Memory B cell (primary cell): Measurements from ENCODE around the gene RSPH6A.

Experiments
- ATAC-seq: fragments of 150-1000 bp; cut with Tn5 transposase; 2 replicates; pipeline ENCODE4 v1.10.0; 2021; ENCODE audit warnings: low read depth, mild to moderate bottlenecking, moderate library complexity
- DNase-seq, 2 donors: peaks; one replicate each; pipeline ENCODE4 v3.0.0; 2022; ENCODE audit warnings: low spot score in 2 of 2
- H3K27ac Mint-ChIP-seq: one replicate; pipeline ENCODE4 v1.8.0; 2022; ENCODE audit warnings: mild to moderate bottlenecking, moderate library complexity, mixed read lengths
- H3K27me3 Mint-ChIP-seq: one replicate; pipeline ENCODE4 v1.8.0; 2022; ENCODE audit warnings: mixed read lengths
- H3K36me3 Mint-ChIP-seq: one replicate; pipeline ENCODE4 v1.8.0; 2022; ENCODE audit warnings: mild to moderate bottlenecking, mixed read lengths
- H3K4me1 Mint-ChIP-seq: one replicate; pipeline ENCODE4 v1.8.0; 2022; ENCODE audit warnings: mixed read lengths
- H3K4me3 Mint-ChIP-seq: one replicate; pipeline ENCODE4 v1.8.0; 2022; ENCODE audit warnings: mild to moderate bottlenecking, moderate library complexity, mixed read lengths
- H3K9me3 Mint-ChIP-seq: one replicate; pipeline ENCODE4 v1.8.0; 2022; ENCODE audit warnings: mixed read lengths

Gene RSPH6A

GRCh38 chr19:45814851-45815480 is at the start of gene RSPH6A:
Gene RSPH6A, minus strand, starts transcription at chr19:45815308. Its CDS starts 132 bp downstream, at chr19:45815176.
- H3K36me3 Mint-ChIP-seq = peaks cover 3% of the 10 kb centered on the region
- H3K4me1 Mint-ChIP-seq = peaks cover 3% of the 10 kb centered on the region
- peaks cover 4% of the 10 kb centered on the region for H3K27me3 Mint-ChIP-seq
- ATAC-seq (no peak), DNase-seq (no peak)
- H3K9me3 Mint-ChIP-seq = no peaks in the 10 kb centered on the region
- no peak within 1 kb of the TSS for H3K4me3 Mint-ChIP-seq
- H3K27ac Mint-ChIP-seq = no peak within 1 kb of the TSS

DNA sequence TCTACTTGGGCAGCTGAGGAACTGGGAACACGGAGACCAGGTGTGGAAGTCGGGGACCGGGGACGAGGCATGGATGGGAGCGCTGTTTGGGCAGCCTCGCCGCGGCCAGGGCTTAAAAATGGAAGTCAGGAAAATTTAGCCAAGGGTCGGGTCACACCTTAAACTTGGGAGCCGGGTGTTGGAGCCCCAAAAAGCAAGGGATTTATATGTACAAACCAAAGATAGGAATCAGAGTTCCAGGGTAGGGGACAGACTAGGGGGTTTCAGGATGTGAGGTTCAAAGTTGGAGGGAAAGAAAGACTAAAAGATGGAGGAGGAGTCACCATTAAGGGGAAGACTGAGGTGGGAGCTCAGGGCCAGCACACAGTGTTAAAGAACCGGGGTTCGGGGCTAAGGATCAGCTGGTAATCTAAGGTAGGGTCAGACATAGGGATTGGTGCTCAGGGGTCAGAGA is 49.5 kb upstream of the RSPH6A start:
- DNase-seq = no peak
- peaks cover 2% of the 10 kb centered on the region for H3K36me3 Mint-ChIP-seq
- no peak for ATAC-seq
- peak overlapping the region; percentile 43 for H3K4me3 Mint-ChIP-seq
- no peak overlapping the region for H3K27ac Mint-ChIP-seq
- H3K4me1 Mint-ChIP-seq = peaks cover 20% of the 10 kb centered on the region
- no peaks in the 10 kb centered on the region for H3K9me3 Mint-ChIP-seq
- H3K27me3 Mint-ChIP-seq = peaks cover 17% of the 10 kb centered on the region

- peak within 1 kb of the TSS; percentile 93 for H3K4me3 Mint-ChIP-seq
- DNase-seq (peak; percentile 49 to 63), ATAC-seq (no peak)
- H3K9me3 Mint-ChIP-seq = no peaks in the 10 kb centered on the region
- peaks cover 17% of the 10 kb centered on the region for H3K27me3 Mint-ChIP-seq
- peaks cover 5% of the 10 kb centered on the region for H3K36me3 Mint-ChIP-seq
- H3K27ac Mint-ChIP-seq = peak within 1 kb of the TSS; percentile 87
- H3K4me1 Mint-ChIP-seq = peaks cover 20% of the 10 kb centered on the region
These were observed 48.9 kb upstream of the RSPH6A start, which contains the start of gene FOXA3 for GRCh38 chr19:45863840-45864628. Gene FOXA3, plus strand, starts transcription at chr19:45864326. Its CDS starts 131 bp downstream, at chr19:45864457.

DNA sequence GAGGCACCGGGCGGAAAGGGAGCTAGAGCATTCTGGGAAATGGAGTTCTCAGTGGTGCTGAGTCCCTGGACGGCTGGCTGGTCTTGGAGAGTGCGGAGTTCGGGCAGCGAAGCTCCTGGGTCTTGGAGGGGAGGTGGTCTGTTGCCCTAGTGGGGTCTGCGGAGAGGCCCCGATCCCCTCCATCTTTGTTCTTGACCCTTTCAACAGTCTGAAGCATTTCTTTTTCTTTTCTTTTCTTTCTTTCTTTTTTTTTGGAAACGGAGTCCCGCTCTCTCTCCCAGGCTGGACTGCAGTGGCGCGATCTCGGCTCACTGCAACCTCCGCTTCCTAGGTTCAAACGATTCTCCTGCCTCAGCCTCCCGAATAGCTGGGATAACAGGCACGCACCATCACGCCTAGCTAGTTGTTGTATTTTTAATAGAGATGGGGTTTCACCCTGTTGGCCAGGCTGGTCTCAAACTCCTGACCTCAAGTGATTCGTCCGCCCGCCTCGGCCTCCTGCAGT is 48.3 kb upstream of the RSPH6A start:
- H3K9me3 Mint-ChIP-seq = no peaks in the 10 kb centered on the region
- H3K27me3 Mint-ChIP-seq = peaks cover 17% of the 10 kb centered on the region
- H3K4me3 Mint-ChIP-seq = peak overlapping the region; percentile 93
- H3K36me3 Mint-ChIP-seq = peaks cover 6% of the 10 kb centered on the region
- ATAC-seq = no peak
- DNase-seq = no peak
- H3K27ac Mint-ChIP-seq = peak overlapping the region; percentile 87
- peaks cover 20% of the 10 kb centered on the region for H3K4me1 Mint-ChIP-seq

GRCh38 chr19:45862564-45863334 is 47.6 kb upstream of the RSPH6A start, which contains the start of gene SYMPK:
Gene SYMPK, minus strand, starts transcription at chr19:45863147. Its CDS starts 8,652 bp downstream, at chr19:45854495.
- peaks cover 10% of the 10 kb centered on the region for H3K36me3 Mint-ChIP-seq
- no peaks in the 10 kb centered on the region for H3K9me3 Mint-ChIP-seq
- peaks cover 25% of the 10 kb centered on the region for H3K4me1 Mint-ChIP-seq
- H3K27ac Mint-ChIP-seq = peak within 1 kb of the TSS; percentile 87
- peak within 1 kb of the TSS; percentile 93 for H3K4me3 Mint-ChIP-seq
- peak; percentile 94 for ATAC-seq
- DNase-seq = peak; percentile 93 to 97
- peaks cover 17% of the 10 kb centered on the region for H3K27me3 Mint-ChIP-seq

DNA sequence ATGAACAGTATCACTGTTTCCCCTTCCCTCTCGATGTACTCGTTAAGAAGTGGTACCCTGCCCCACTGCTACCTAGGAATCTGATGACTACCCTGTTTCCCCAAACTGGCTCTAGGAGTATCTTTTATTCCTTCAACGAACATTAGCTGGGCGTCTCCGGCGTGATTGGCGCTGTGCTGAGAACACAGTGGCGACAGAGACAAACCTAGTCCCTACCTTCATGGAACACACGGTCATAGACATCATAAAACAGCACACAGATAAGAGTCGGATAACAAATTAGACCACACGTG is 47.1 kb upstream of the RSPH6A start:
- no peaks in the 10 kb centered on the region for H3K9me3 Mint-ChIP-seq
- H3K4me3 Mint-ChIP-seq = peak overlapping the region; percentile 93
- ATAC-seq (no peak), DNase-seq (no peak)
- peaks cover 17% of the 10 kb centered on the region for H3K27me3 Mint-ChIP-seq
- H3K36me3 Mint-ChIP-seq = peaks cover 10% of the 10 kb centered on the region
- H3K4me1 Mint-ChIP-seq = peaks cover 25% of the 10 kb centered on the region
- peak overlapping the region; percentile 87 for H3K27ac Mint-ChIP-seq

DNA sequence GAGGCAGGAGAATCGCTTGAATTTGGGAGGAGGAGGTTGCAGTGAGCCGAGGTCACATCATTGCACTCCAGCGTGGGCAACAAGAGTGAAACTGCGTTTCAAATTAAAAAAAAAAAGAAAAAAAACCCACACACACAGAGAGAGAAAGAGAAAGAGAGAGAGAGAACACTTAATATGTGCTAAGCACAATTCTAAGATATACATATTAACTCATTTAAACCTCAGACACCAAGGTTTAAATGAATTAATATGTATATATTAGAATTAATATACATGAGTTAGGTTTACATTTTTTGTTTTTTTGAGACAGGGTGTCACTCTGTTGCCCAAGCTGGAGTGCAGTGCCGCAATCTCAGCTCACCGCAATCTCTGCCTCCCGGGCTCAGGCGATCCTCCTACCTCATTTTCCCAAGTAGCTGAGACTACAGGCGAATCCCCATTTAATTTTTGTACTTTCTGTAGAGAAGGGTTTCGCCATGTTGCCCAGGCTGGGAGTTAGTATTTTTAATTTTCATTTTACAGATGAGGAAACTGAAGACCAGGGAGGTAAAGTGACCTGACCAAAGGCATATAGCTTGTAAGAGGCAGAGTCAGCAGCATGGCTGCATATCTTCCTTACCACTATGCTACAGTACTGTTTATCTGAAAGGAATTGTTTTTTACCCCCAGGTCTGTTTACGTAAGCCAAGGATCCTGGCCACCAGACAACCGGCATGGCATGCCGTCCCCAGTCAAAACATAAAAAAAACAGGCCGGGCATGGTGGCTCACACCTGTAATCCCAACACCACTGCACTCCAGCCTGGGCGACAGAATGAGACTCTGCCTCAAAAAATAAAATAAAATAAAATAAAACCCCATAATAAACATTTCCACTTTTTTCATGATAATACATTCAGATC is 45.5 kb upstream of the RSPH6A start:
- H3K27me3 Mint-ChIP-seq = peaks cover 14% of the 10 kb centered on the region
- H3K9me3 Mint-ChIP-seq = no peaks in the 10 kb centered on the region
- no peak overlapping the region for H3K27ac Mint-ChIP-seq
- ATAC-seq (no peak), DNase-seq (no peak)
- H3K4me3 Mint-ChIP-seq = peak overlapping the region; percentile 46
- H3K4me1 Mint-ChIP-seq = peaks cover 25% of the 10 kb centered on the region
- peaks cover 10% of the 10 kb centered on the region for H3K36me3 Mint-ChIP-seq

DNA sequence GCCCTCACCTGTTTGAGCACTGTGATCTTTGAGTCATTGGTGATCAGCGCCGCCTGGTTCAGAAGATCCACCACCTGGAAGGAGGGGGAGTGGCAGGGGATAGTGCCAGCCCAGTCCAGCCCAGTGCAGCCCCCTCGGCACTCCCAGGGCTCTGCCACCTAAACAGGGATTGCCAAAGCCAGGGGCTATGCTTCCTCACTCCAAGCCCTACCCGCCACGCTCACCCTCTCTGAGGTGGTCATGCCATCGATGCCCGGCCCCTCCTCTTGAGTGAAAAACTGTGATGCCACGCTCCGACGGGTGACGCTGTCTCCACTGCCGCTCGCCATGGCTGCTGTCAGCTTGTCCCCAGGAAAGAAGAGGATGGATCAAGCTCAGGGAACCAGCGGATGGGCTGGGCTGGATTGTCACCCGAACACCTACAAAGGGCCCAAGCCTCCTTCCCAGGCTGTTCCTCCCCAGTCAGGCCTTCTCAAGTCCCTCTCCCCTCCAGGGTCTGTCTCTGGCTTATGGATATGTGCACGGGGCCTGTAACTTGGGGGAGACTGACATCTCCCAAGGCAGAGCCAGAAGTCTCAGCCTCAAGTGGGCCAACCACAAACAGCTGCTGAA is 39.2 kb upstream of the RSPH6A start:
- no peaks in the 10 kb centered on the region for H3K27me3 Mint-ChIP-seq
- H3K4me3 Mint-ChIP-seq = no peak overlapping the region
- no peak overlapping the region for H3K27ac Mint-ChIP-seq
- no peaks in the 10 kb centered on the region for H3K9me3 Mint-ChIP-seq
- peaks cover 24% of the 10 kb centered on the region for H3K36me3 Mint-ChIP-seq
- no peak for ATAC-seq
- peaks cover 11% of the 10 kb centered on the region for H3K4me1 Mint-ChIP-seq
- DNase-seq = no peak

- no peaks in the 10 kb centered on the region for H3K27me3 Mint-ChIP-seq
- H3K36me3 Mint-ChIP-seq = peaks cover 23% of the 10 kb centered on the region
- ATAC-seq = no peak
- H3K4me3 Mint-ChIP-seq = no peak overlapping the region
- H3K4me1 Mint-ChIP-seq = peaks cover 7% of the 10 kb centered on the region
- no peaks in the 10 kb centered on the region for H3K9me3 Mint-ChIP-seq
- no peak for DNase-seq
- no peak overlapping the region for H3K27ac Mint-ChIP-seq
These were observed 37.9 kb upstream of the RSPH6A start for GRCh38 chr19:45852983-45853382.

DNA sequence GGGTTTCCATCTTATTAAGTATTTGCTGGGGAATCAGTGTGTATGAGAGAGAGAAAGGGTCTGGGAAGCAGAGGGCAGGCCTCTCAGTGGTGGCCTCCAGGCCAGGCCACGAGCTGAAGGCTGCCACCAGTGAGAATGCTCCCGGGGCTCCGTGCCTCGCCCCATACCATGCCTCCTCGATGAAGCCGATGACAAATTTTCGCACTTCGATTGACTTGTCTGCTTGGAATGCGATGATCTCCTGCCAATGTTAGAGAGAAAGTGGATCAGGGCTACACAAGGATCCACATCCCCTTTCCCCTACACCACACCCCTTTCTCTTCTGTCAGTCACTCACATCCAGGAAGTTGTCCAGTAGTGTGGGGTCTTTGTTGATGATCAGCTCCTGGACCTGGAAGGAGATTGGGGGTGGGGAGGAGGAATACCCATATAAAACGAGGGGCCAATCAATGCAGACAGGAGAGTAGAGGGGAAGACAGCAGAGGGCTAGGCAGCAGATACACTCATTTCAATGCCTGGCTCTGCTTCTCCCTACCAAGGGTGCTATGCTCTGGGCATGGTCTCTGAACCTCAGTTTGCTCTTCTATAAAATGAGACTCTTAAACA is 37.1 kb upstream of the RSPH6A start:
- Mint-ChIP-seq H3K27me3 (no peaks in the 10 kb centered on the region), H3K4me1 (peaks cover 8% of the 10 kb centered on the region)

DNA sequence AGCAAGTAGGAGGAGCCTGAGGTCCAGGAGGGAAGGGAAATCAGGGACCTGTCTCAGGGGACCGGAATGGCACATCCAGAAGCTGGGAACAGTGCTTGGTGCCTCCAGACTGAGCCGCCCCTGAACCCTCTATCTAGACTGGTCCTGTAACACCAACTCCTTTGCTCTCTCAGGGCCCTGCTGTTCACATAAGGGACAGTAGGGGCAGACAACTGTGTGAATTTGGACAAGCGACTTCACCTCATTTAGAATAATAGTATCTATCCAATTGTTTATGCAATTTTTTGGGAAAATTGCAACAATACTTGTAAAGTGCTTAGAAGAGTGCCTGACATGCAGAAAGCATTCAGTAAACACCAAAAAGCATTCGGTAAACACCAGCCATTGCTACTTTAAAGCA is 33.8 kb upstream of the RSPH6A start:
- Mint-ChIP-seq H3K27ac (no peak overlapping the region), H3K4me3 (no peak overlapping the region), H3K36me3 (peaks cover 40% of the 10 kb centered on the region), H3K9me3 (no peaks in the 10 kb centered on the region), H3K27me3 (no peaks in the 10 kb centered on the region), H3K4me1 (peaks cover 6% of the 10 kb centered on the region)
- DNase-seq (no peak), ATAC-seq (peak; percentile 27)

More for the DNA sequence above, 37.1 kb upstream of the RSPH6A start:
- H3K9me3 Mint-ChIP-seq = no peaks in the 10 kb centered on the region
- ATAC-seq (no peak), DNase-seq (no peak)
- H3K4me3 Mint-ChIP-seq = no peak overlapping the region
- H3K27ac Mint-ChIP-seq = no peak overlapping the region
- H3K36me3 Mint-ChIP-seq = peaks cover 30% of the 10 kb centered on the region

- no peak overlapping the region for H3K27ac Mint-ChIP-seq
- no peaks in the 10 kb centered on the region for H3K27me3 Mint-ChIP-seq
- DNase-seq = no peak
- peaks cover 6% of the 10 kb centered on the region for H3K4me1 Mint-ChIP-seq
- peaks cover 36% of the 10 kb centered on the region for H3K36me3 Mint-ChIP-seq
- H3K9me3 Mint-ChIP-seq = no peaks in the 10 kb centered on the region
- H3K4me3 Mint-ChIP-seq = no peak overlapping the region
- ATAC-seq = no peak
These were observed 32.6 kb upstream of the RSPH6A start for GRCh38 chr19:45847663-45848062.
